Stimulated activated CD4-positive, alpha-beta T cell treated with anti-CD3 and anti-CD28 coated beads, Interleukin-4, amount 100 ng/mL, for 4 hours (primary cell): ENCODE data around the gene SH3BGRL3.

Experiments used
- DNase-seq, 2 experiments: peaks; one replicate each; pipeline ENCODE4 v3.0.0-alpha.2; 2020

Gene SH3BGRL3

GRCh38 chr1:26278303-26278702 is 1.6 kb upstream of the SH3BGRL3 start:
- DNase-seq = no peak

- peak in 1 of 2 experiments; percentile 62 for DNase-seq
Measured at GRCh38 chr1:26278724-26279455, 996 bp upstream of the SH3BGRL3 start.

- no peak for DNase-seq
Measured at GRCh38 chr1:26280333-26281042, 602 bp downstream of the SH3BGRL3 start.

- DNase-seq = no peak
Measured at GRCh38 chr1:26281091-26281958, 1.4 kb downstream of the SH3BGRL3 start.

- DNase-seq = no peak
Measured at GRCh38 chr1:26281971-26282370, 2.1 kb downstream of the SH3BGRL3 start.

DNA sequence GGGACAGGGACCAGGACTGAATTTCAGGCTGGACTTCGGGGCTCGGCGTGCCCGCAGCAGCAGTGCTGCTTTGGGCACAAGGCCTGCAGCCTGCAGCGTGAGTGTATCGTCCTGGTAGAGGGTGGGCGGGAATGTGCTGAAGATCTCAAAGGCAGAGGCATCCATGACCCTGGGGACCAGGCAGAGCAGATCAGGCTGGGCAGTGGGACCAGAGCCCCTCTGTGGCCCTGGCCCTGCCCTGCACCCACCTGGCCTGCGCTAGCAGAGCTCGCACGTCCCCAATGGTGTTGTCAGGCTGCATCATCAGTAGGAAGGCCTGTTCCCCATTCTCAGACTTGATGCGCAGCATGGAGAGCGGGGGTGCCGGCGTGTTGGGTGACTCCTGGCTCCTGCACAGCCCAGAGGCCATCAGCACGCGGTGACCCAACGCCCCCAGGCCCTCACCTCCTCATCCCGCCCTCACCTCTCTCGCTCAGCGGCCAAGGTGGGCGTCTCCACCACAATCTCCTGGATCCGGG is 2.6 kb downstream of the SH3BGRL3 start:
- no peak for DNase-seq

GRCh38 chr1:26283279-26283853 is 3.5 kb downstream of the SH3BGRL3 start:
- no peak for DNase-seq

GRCh38 chr1:26283871-26284596 is 4.1 kb downstream of the SH3BGRL3 start:
- no peak for DNase-seq

- peak; percentile 92 to 99 for DNase-seq
Measured at GRCh38 chr1:26284597-26285347, 4.9 kb downstream of the SH3BGRL3 start.

DNA sequence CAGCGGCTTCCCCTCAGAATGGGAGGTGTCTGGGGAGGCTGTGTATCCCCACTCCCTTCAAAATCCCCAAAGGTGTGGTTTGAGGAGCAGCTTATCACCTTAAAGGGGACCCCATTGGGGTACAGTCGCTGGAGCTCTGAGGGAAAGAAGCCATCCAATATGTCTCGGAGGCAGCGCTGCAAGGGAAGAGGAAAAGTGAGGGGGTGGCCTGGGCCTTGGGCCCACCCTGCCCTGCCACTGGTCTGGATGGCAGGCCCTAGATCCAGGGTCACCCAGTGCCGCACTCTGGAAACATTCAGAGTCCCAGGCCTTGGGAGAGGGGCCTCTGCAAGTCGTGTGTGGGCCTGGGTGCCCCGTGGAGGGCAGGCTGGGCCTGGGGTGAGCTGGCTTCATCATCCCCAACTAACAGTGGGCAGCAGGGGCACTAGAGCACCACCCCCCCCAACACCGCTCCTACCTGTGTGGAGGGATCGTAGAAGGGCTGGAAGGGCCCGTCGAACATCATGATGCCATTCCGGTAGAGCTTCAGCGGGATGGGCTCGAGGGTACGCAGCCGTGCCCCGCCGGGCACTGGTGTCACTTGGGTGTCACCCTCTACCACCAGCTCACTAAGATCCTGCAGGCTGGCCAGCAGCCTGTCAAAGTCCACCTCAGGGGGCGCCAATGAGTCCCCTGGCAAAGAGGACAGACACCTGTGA is 5.6 kb downstream of the SH3BGRL3 start:
- DNase-seq = no peak

DNA sequence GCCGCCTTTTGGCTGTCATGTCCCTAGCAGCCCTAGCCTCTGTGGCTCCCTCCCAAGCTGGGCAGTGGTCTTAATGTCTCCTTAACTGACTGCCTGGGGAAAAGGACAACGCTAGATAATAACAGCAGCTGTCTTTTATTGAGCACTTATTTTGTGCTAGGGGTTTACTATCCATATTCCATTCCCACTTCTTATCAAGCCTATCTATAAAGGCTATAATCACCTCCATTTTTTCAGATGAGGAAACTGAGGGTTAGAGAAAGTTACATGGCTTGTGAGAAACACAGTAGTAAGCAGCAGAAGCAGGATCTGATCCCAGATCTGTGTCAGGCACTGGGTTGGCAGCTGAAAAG is 6.2 kb downstream of the SH3BGRL3 start:
- no peak for DNase-seq

- DNase-seq = peak in 1 of 2 experiments; percentile 47
Measured at GRCh38 chr1:26287033-26287711, 7.3 kb downstream of the SH3BGRL3 start.

GRCh38 chr1:26287811-26288210 is 7.9 kb downstream of the SH3BGRL3 start:
- DNase-seq = no peak

DNA sequence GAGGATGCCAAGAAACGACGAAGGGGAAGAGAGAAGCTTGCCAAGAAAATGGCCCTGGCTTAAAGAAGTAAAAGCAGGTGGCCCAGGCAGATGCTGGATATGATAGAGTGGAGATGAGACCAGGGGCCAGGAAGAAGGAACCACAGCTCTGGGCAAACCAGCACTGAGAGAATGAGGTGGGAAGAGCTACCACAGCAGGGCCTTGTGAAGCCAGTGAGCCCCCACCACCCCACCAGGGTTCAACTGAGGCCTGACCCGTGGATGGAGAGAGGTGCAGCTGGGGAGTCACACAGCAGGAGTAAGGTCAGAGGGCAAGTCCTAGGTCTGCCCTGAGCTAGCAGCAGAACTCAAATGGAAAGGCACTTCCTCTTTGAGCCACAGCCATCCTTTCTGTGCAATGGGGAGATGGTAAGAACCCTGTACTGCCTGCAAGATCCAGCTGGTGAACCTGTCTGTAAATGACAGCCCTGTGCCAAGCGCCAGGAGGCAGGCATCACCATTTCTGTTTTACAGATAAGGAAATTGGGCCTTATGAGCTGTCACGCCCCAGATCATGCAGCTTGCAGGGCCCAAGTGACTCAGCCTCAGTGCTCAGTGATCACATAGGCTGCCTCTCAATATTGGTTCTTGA is 8.5 kb downstream of the SH3BGRL3 start:
- peak; percentile 57 to 82 for DNase-seq

- no peak for DNase-seq
Measured at GRCh38 chr1:26289158-26290059, 9.5 kb downstream of the SH3BGRL3 start.

DNA sequence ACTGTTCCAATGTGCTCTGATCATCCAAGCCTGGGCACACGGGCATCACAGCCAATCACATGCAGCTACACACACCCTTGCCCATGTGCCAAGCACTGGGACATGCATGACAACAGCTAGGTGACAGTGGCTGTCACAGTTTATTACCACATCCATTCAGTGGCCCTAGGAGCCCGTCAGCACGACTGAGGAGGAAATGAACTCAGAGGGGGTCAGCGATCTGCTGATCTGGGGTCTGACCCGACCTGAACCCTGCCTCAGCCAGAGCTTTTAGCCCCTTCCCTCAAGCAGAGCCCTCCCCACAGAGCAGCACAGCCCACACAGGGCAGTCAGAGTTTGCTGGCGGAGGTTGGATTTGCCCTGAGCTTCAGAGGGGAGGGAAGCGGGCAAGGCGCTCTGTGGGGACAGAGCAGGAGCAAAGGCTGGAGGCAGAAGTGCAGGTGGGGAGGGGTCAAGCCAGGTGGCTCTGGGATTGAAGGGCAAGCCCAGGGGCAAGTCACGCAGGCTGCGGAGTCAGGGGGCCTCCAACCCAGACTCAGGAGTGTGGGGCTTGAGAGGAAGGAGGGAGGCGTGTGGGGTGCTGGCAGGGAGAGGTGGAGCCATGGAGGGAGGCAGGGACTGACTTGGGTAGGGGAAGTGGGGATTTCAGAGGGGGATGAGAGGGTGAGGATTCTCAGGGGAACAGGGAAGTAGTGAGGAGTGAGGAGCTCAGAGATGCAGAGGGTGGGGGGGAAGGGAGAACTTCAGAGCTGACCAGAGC is 10.4 kb downstream of the SH3BGRL3 start:
- DNase-seq = no peak

DNA sequence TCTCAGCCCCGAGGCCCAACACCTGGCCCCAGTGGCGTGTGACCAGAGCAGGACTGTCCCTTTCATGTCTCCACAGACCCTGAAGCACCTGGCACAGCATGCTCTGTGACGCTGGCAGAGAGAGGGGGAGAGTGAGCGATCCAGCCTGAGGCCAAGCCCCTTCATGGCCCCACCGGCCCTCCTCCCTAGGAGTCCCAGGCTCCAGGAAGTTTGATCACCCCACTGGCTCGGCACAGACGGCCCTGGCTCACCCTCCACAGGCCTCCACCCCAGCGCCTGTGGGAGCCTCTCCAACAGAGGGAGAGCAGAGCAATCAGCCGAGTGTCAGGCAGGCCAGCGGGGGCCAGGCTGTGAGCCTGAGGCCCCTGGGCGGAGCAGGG is 11.0 kb downstream of the SH3BGRL3 start:
- no peak for DNase-seq

DNA sequence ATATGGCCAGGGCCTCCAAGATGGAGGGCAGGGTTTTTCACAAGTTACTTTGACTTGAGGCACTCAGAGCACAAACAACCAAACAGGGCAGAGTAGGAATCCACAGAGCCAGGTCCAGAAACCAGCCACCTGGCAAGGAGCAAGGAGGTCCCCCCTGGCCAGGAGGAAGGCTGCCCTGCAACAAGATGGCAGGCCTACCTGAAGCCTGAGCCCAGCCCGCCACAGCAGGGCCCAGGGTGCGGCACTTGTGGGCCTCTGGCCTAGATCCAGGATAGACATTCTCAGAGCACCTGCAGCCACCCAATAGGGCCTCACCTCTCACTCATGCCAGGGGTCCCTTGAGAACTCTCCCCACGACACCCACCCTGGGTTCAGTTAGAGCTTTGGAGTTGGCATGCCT is 11.5 kb downstream of the SH3BGRL3 start:
- no peak for DNase-seq
